ENCODE results near the gene CEP85. TPM values are rescaled to one million over a fixed set of nuclear protein-coding genes. Genes with fewer than 3 reads are reported as not detected.

Gene CEP85
- total RNA-seq, 1 donor from 2014 or later: 9.4 TPM

DNA sequence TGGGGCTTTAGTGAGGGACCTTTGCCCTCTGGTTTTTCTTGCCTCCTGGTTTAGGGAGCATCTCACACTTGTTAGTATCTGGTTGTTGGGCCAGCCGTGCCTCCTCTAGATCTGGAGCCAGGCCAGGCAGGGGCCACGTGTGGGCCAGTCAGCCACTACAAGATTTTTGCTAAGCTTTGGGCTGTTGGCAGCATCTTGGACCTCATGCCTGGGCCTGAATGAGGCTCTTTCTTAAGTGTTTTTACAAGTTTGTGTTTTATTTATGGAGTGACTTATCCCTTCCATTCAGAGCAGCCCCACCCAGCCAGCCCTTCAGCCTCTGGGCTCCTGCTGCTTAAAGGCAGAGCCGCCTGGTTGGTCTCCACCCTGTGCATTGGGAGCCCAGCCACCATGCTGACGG lies 44.3 kb downstream of the CEP85 start:
- DNase-seq (ENCODE audit: low read depth): no peak

GRCh38 chr1:26278724-26279455 lies 44.9 kb downstream of the CEP85 start:
- DNase-seq (ENCODE audit: low read depth): peak; percentile 72

DNA sequence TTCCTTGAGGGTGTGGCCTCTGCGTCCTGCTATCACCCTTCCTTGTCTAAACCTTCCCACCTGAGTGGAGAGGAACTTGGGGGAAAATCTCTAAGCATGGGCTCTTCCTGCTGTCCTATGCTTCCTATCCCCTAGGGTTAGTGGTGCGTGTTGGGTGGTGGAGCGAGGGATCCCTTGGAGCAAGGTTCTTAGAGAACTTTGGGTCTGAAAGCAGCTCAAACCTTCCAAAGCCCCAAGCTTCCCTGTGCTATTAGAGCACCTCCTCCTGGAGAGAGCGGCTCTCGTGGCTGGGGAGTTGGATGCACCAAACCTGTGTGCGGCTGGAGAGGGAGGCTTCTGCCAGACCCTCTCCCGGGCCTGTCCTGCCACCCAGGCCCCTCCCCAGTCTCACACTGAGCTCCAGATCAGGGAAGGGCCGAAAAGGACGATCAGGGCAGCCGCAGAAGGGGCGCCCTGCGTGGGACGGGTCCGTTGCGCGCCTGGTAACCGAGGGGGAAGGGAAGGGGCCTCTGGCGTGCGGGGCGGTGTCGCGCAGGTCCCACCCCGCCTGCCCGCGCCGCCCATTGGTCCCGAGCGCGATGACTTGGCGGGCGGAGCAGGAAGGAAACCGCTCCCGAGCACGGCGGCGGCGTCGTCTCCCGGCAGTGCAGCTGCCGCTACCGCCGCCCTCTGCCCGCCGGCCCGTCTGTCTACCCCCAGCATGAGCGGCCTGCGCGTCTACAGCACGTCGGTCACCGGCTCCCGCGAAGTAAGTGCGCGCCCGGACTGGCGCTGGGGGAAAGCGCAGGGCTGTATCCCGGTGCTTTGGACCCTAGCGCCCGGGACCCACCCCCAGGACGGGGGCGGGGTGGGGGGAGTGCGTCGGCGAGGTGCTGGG lies 45.7 kb downstream of the CEP85 start, which contains the start of gene SH3BGRL3:
TSS of gene SH3BGRL3 (plus strand) at position 631 of the 877 bp plus-strand sequence. CDS start at position 701, 70 bp downstream.
- peak; percentile 51 for DNase-seq (ENCODE audit: low read depth)

DNA sequence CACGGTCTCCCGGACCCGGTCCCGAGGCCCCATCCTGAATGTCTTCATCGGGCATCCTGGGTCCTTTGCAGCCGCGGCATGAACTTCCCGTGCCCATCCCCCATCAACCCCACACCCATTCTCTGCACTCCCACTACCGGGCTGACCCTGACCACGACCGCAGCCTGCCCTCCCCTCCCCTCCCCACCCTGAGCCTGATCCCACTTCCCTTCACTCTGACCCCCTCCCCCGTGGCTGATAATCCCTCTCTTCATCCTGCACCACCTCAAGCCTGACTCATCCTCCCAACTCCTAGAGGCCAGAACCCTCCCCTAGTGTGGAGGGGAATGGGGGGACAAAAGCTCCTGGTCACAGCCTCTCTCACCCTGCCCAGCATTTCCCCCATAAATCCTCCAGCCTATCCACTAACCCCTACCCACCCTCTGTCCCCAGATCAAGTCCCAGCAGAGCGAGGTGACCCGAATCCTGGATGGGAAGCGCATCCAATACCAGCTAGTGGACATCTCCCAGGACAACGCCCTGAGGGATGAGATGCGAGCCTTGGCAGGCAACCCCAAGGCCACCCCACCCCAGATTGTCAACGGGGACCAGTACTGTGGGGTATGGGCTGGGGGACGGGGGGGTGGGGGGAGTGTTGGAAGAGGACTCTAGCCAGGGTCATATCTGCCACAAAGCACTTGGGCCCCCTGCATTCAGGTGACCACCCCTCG lies 46.5 kb downstream of the CEP85 start:
- DNase-seq (ENCODE audit: low read depth): no peak

GRCh38 chr1:26281091-26281958 lies 47.3 kb downstream of the CEP85 start:
- no peak for DNase-seq (ENCODE audit: low read depth)

GRCh38 chr1:26281971-26282370 lies 48.0 kb downstream of the CEP85 start:
- no peak for DNase-seq (ENCODE audit: low read depth)

GRCh38 chr1:26282401-26282918 lies 48.5 kb downstream of the CEP85 start:
- no peak for DNase-seq (ENCODE audit: low read depth)

DNA sequence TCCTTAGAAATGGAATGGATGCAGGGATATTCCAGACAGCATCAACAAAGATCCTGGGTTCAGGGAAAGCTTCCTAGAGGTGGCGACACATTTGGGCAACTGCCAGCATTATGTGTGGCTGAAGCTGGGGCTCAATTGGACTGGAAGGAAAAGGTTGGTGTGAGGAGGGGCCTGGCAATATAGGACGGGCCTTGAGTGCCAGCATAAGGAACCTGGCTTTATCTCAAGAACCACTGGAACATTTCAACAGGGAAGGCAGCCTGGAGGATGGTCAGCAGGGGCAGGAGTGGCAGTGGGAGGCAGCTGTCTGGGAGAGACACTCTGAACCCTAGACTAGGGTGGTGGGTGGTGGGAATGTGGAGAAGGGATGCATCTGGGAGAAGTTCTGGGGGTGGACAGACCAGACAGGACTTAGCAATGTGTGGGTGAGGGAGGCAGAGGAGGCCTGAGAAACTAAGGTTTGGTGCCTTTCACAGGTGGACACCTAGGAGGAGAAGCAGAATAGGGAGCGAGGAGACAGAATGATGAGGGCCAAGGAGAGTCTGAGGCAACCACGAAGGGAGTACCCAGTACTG lies 49.4 kb downstream of the CEP85 start:
- no peak for DNase-seq (ENCODE audit: low read depth)

DNA sequence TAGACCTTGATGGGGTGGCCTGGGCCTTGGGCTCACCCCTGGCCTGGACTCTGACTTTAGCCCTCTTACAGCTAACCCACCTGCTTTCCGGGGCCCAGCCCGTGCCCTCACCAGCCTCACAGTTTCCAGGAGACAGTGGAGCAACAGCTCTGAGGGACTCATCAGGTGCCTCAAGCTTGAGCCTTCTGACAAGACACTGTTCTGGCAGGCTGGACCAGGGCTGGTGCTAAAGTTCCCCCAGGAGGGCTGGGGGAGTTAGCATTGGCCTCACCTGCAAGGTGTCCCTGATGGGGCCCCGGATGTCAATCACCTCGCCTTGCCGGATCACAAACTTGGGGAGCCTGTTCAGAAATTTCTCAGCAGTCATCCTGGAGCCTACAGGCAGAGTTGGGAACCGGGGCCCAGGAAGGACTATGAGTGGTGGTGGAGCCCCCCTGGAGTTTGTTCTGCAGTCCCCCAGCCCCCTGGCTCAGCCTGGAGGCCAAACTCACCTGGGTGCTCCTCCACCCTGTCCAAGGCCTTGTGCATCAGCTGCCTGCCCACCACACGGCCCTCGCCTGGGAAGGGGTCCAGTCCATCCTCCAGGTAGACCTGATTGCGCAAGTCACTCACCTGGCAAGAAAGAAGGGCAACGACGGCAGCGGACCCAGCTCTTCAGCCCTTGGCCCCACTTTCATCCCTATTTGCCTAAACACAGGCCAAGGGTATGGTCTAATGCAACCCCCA lies 50.0 kb downstream of the CEP85 start:
- no peak for DNase-seq (ENCODE audit: low read depth)

- DNase-seq (ENCODE audit: low read depth): peak; percentile 87
Measured at GRCh38 chr1:26284597-26285347, 50.8 kb downstream of the CEP85 start.

- DNase-seq (ENCODE audit: low read depth): no peak
Measured at GRCh38 chr1:26285366-26286063, 51.5 kb downstream of the CEP85 start.

- no peak for DNase-seq (ENCODE audit: low read depth)
Measured at GRCh38 chr1:26286064-26286416, 52.0 kb downstream of the CEP85 start.

DNA sequence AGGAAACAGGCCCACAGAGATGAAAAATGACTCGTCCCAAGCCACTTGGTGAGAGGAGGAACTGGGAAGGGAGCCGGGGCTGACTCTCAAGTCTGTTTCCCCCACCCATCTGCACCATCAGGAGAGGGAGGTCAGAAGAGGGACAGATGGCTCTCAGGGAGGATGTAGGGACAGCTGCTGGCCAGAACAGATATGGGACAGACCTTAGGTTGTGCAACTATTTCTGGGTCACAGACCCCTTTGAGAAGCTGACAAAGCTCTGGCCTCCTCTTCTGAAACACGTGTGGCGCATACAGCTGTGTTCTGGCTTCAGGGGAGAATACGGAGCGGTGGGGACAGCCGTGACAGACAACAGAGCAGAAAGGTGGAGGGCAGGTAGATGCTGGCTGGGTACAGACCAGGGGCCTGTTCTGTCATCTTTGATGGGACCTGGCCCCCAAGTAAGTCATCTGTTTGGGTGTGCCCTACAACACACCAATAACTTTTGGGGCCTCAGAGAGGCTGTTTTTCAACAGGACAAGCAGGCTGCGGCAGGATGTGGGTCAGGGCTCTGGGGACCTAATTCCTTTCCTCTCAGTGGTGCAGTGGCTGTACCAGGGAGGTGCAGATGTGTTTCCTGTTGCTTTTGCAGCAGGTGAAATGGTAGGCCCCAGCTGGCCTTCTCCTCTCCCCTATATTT lies 53.2 kb downstream of the CEP85 start:
- DNase-seq (ENCODE audit: low read depth): no peak

- no peak for DNase-seq (ENCODE audit: low read depth)
Measured at GRCh38 chr1:26287811-26288210, 53.8 kb downstream of the CEP85 start.

DNA sequence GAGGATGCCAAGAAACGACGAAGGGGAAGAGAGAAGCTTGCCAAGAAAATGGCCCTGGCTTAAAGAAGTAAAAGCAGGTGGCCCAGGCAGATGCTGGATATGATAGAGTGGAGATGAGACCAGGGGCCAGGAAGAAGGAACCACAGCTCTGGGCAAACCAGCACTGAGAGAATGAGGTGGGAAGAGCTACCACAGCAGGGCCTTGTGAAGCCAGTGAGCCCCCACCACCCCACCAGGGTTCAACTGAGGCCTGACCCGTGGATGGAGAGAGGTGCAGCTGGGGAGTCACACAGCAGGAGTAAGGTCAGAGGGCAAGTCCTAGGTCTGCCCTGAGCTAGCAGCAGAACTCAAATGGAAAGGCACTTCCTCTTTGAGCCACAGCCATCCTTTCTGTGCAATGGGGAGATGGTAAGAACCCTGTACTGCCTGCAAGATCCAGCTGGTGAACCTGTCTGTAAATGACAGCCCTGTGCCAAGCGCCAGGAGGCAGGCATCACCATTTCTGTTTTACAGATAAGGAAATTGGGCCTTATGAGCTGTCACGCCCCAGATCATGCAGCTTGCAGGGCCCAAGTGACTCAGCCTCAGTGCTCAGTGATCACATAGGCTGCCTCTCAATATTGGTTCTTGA lies 54.4 kb downstream of the CEP85 start:
- DNase-seq (ENCODE audit: low read depth): no peak

- peak; percentile 36 for DNase-seq (ENCODE audit: low read depth)
Measured at GRCh38 chr1:26289158-26290059, 55.4 kb downstream of the CEP85 start.

All from renal cortical epithelial cell (primary cell).